IMR-90 (cell line): ENCODE results near the gene UBL7. TPM values are rescaled to one million over a fixed set of nuclear protein-coding genes. Genes with fewer than 3 reads are reported as not detected.
A peak's percentile ranks its signal among the peaks of the same experiment; 100 is the strongest.

ENCODE experiments used
- ATAC-seq: fragments of 200-7000 bp; cut with Tn5 transposase; 2 replicates; pipeline ENCODE4 v1.9.1; 2020; ENCODE audit warnings: low read depth, mild to moderate bottlenecking, moderate library complexity
- BruUV-seq: library from RNA; stranded (reverse); fragments of 400-500 nt; replicated peaks from 2 replicates; lab custom pipeline; 2021; lab: Mats Ljungman, UMichigan
- CTCF ChIA-PET: fragments of 300-600 bp; formaldehyde crosslinking; extraction: SDS; loops from one replicate; lab custom pipeline; 2021; ENCODE audit warnings: antibody characterized with exemption; lab: Yijun Ruan, JAX
- POLR2A ChIA-PET: fragments of 300-600 bp; sonication (Branson Sonifier 250); formaldehyde crosslinking; loops from one replicate; lab custom pipeline; 2022; ENCODE audit warnings: antibody characterized with exemption; ENCODE audit not compliant: unreplicated experiment; lab: Charles Lee
- DNase-seq: peaks from one replicate; pipeline ENCODE4 v3.0.0; 2013
- H2AFZ ChIP-seq: replicated peaks from 2 replicates; pipeline ENCODE3; 2013; ENCODE audit warnings: low read length, mild to moderate bottlenecking; ENCODE audit not compliant: poor library complexity
- H2AK5ac ChIP-seq: 2 replicates; pipeline ENCODE4 v1.6.1; 2013; ENCODE audit warnings: low read depth, low read length, inconsistent platforms
- H2AK9ac ChIP-seq: replicated peaks from 2 replicates; pipeline ENCODE3; 2013; ENCODE audit warnings: mild to moderate bottlenecking, low read depth, low read length, moderate library complexity; ENCODE audit not compliant: poor library complexity
- H2BK120ac ChIP-seq: 2 replicates; pipeline ENCODE4 v1.6.1; 2013; ENCODE audit warnings: low read depth, low read length, inconsistent platforms
- H2BK15ac ChIP-seq: 3 replicates; pipeline ENCODE4 v1.6.1; 2013; ENCODE audit warnings: low read depth, low read length, inconsistent platforms
- H2BK20ac ChIP-seq: 2 replicates; pipeline ENCODE4 v1.6.1; 2013; ENCODE audit warnings: low read depth, mild to moderate bottlenecking, inconsistent platforms, low read length, moderate library complexity
- H2BK5ac ChIP-seq: 2 replicates; pipeline ENCODE4 v1.6.1; 2013; ENCODE audit warnings: mild to moderate bottlenecking, low read depth, low read length, inconsistent platforms; ENCODE audit not compliant: poor library complexity, severe bottlenecking
- H3K14ac ChIP-seq: replicated peaks from 2 replicates; pipeline ENCODE4 v1.6.1; 2013; ENCODE audit warnings: low read depth, low read length, inconsistent platforms
- H3K18ac ChIP-seq: 2 replicates; pipeline ENCODE4 v1.6.1; 2013; ENCODE audit warnings: low read depth, low read length, control low read depth
- H3K23ac ChIP-seq: 2 replicates; pipeline ENCODE4 v1.6.1; 2013; ENCODE audit warnings: low read depth, low read length, inconsistent platforms
- H3K27ac ChIP-seq: 2 replicates; pipeline ENCODE4 v1.5.1; 2013; ENCODE audit warnings: mild to moderate bottlenecking, control low read depth, low read length; ENCODE audit not compliant: insufficient read depth
- H3K27me3 ChIP-seq: 2 replicates; pipeline ENCODE4 v1.6.1; 2013; ENCODE audit warnings: low read length; ENCODE audit not compliant: control insufficient read depth, insufficient read depth
- H3K36me3 ChIP-seq: 2 replicates; pipeline ENCODE4 v1.6.1; 2013; ENCODE audit warnings: low read length, mixed read lengths; ENCODE audit not compliant: control insufficient read depth, insufficient read depth
- H3K4ac ChIP-seq: 2 replicates; pipeline ENCODE4 v1.6.1; 2013; ENCODE audit warnings: low read depth, low read length, inconsistent platforms
- H3K4me1 ChIP-seq: 2 replicates; pipeline ENCODE4 v1.6.1; 2013; ENCODE audit warnings: low read length, mixed read lengths; ENCODE audit not compliant: control insufficient read depth, insufficient read depth
- H3K4me2 ChIP-seq: 2 replicates; pipeline ENCODE4 v1.6.1; 2013; ENCODE audit warnings: low read depth, mild to moderate bottlenecking, control low read depth, low read length, moderate library complexity
- H3K4me3 ChIP-seq: 2 replicates; pipeline ENCODE4 v1.5.1; 2013; ENCODE audit warnings: low read depth, mild to moderate bottlenecking, control low read depth, low read length, moderate library complexity; ENCODE audit not compliant: insufficient read depth
- H3K56ac ChIP-seq: 2 replicates; pipeline ENCODE4 v1.6.1; 2013; ENCODE audit warnings: low read length, inconsistent platforms; ENCODE audit not compliant: insufficient read depth; ENCODE audit errors: extremely low read depth
- H3K79me1 ChIP-seq, 2 experiments: 2 replicates each; pipeline ENCODE4 v1.6.1; 2013; ENCODE audit warnings: low read length in 2 of 2, inconsistent platforms in 1 of 2, low read depth in 1 of 2
- H3K9ac ChIP-seq: 2 replicates; pipeline ENCODE4 v1.6.1; 2013; ENCODE audit warnings: low read depth, low read length, control low read depth
- H3K9me1 ChIP-seq: 2 replicates; pipeline ENCODE4 v1.6.1; 2013; ENCODE audit warnings: low read length, inconsistent platforms; ENCODE audit not compliant: insufficient read depth
- H3K9me3 ChIP-seq: 2 replicates; pipeline ENCODE4 v1.6.1; 2013; ENCODE audit warnings: low read length; ENCODE audit not compliant: control insufficient read depth, insufficient read depth
- H4K20me1 ChIP-seq: 2 replicates; pipeline ENCODE4 v1.6.1; 2013; ENCODE audit warnings: low read length, inconsistent platforms; ENCODE audit not compliant: insufficient read depth
- H4K5ac ChIP-seq: 2 replicates; pipeline ENCODE4 v1.6.1; 2013; ENCODE audit warnings: mild to moderate bottlenecking, low read depth, low read length, control low read depth
- H4K8ac ChIP-seq, 2 experiments: 2 replicates each; pipeline ENCODE4 v1.6.1; 2013; ENCODE audit warnings: low read depth in 2 of 2, low read length in 2 of 2, control low read depth in 1 of 2, inconsistent platforms in 1 of 2
- H4K91ac ChIP-seq: 2 replicates; pipeline ENCODE4 v1.6.1; 2013; ENCODE audit warnings: low read depth, low read length, inconsistent platforms; ENCODE audit not compliant: insufficient read depth
- BHLHE40 ChIP-seq: fragments of 150-350 bp; IDR thresholded peaks from 2 replicates; pipeline ENCODE4 v1.6.1; 2016; ENCODE audit warnings: mild to moderate bottlenecking, low read depth, low read length
- CEBPB ChIP-seq: IDR thresholded peaks from 2 replicates; pipeline ENCODE4 v1.6.1; 2012; ENCODE audit warnings: low read depth, low read length, improper control_type of control experiment
- CHD1 ChIP-seq: IDR thresholded peaks from 2 replicates; pipeline ENCODE4 v1.6.1; 2012; ENCODE audit warnings: low read depth, low read length, improper control_type of control experiment
- CTCF ChIP-seq: conservative IDR thresholded peaks from 2 replicates; pipeline ENCODE4 v1.5.1; 2012; ENCODE audit warnings: mild to moderate bottlenecking, low read depth, low read length, improper control_type of control experiment
- ELK1 ChIP-seq: fragments of 150-350 bp; IDR thresholded peaks from 2 replicates; pipeline ENCODE4 v1.6.1; 2016; ENCODE audit warnings: low read depth, mild to moderate bottlenecking, low read length, moderate library complexity, borderline replicate concordance
- FOS ChIP-seq: fragments of 150-350 bp; IDR thresholded peaks from 2 replicates; pipeline ENCODE4 v1.6.1; 2016; ENCODE audit warnings: low read depth, low read length
- MAFK ChIP-seq: IDR thresholded peaks from 2 replicates; pipeline ENCODE4 v1.6.1; 2012; ENCODE audit warnings: low read depth, low read length, improper control_type of control experiment
- MAZ ChIP-seq: IDR thresholded peaks from 2 replicates; pipeline ENCODE4 v1.6.1; 2012; ENCODE audit warnings: low read depth, mild to moderate bottlenecking, low read length, improper control_type of control experiment, moderate library complexity, borderline replicate concordance
- MXI1 ChIP-seq: IDR thresholded peaks from 2 replicates; pipeline ENCODE4 v1.6.1; 2012; ENCODE audit warnings: low read depth, mild to moderate bottlenecking, low read length, moderate library complexity, borderline replicate concordance
- NFE2L2 ChIP-seq: fragments of 150-350 bp; IDR thresholded peaks from 2 replicates; pipeline ENCODE4 v1.6.1; 2016; ENCODE audit warnings: low read depth, mild to moderate bottlenecking, low read length
- POLR2A ChIP-seq: IDR thresholded peaks from 2 replicates; pipeline ENCODE4 v1.6.1; 2012; ENCODE audit warnings: mild to moderate bottlenecking, low read depth, low read length
- RAD21 ChIP-seq: IDR thresholded peaks from 2 replicates; pipeline ENCODE4 v1.6.1; 2012; ENCODE audit warnings: low read length, improper control_type of control experiment
- RCOR1 ChIP-seq: IDR thresholded peaks from 2 replicates; pipeline ENCODE4 v1.6.1; 2012; ENCODE audit warnings: mild to moderate bottlenecking, low read length, improper control_type of control experiment; ENCODE audit not compliant: insufficient replicate concordance
- RFX5 ChIP-seq: IDR thresholded peaks from 2 replicates; pipeline ENCODE4 v1.8.0; 2012; ENCODE audit warnings: low read depth, mild to moderate bottlenecking, low read length, moderate library complexity
- SMC3 ChIP-seq: fragments of 150-350 bp; IDR thresholded peaks from 2 replicates; pipeline ENCODE4 v1.6.1; 2016; ENCODE audit warnings: low read depth, mild to moderate bottlenecking, antibody characterized with exemption, low read length, moderate library complexity
- USF2 ChIP-seq: fragments of 150-350 bp; IDR thresholded peaks from 2 replicates; pipeline ENCODE4 v1.6.1; 2017; ENCODE audit warnings: mild to moderate bottlenecking, antibody characterized with exemption, low read length, low read depth
- WGBS, 2 experiments: methylation state at CpG; one replicate each; pipeline versions ENCODE4 v1.1.5 to v1.1.7; 2013; ENCODE audit warnings: missing lambda C conversion rate in 2 of 2; ENCODE audit not compliant: insufficient read length in 1 of 2; ENCODE audit errors: extremely low coverage in 2 of 2; 5-methylcytosine and 5-hydroxymethylcytosine counted together
- dilution Hi-C: fragments of 300-500 bp; cut with HindIII; formaldehyde crosslinking; loops from one replicate; pipeline ENCODE4 v1.14.3; 2018; ENCODE audit warnings: low sequenced_read_pairs; ENCODE audit not compliant: unreplicated experiment
- in situ Hi-C: fragments of 300-500 bp; cut with MboI; formaldehyde crosslinking; loops from 3 replicates; pipeline ENCODE4 v1.14.3; 2019; ENCODE audit warnings: low sequenced_read_pairs, inconsistent platforms, mixed read lengths
- intact Hi-C: fragments of 100-400 bp; cut with micrococcal nuclease; formaldehyde crosslinking; loops from 2 replicates; pipeline ENCODE4 v1.10.0; 2022
- polyA plus RNA-seq, 3 experiments: library from polyadenylated mRNA; depleted of rRNA; stranded (reverse); fragments of >200 nt; gene quantifications; 2 replicates each; pipeline ENCODE4 v1.2.3, GENCODE V29; 2012; ENCODE audit warnings: low replicate concordance in 1 of 3
- total RNA-seq: library from RNA; depleted of rRNA; stranded (reverse); fragments of >200 nt; gene quantifications from 2 replicates; pipeline ENCODE4 v1.2.3, GENCODE V29; 2012

The UBL7 gene
- total and polyA plus RNA-seq, 2 of the 4 experiments (the other 2 are of a cell fraction): 68.1 to 78.4 TPM

GRCh38 chr15:74410502-74410901 lies 50.5 kb downstream of the UBL7 start:
- Histone ChIP-seq H3K27me3 (no peaks in the 10 kb centered on the region), H3K9me3 (no peaks in the 10 kb centered on the region), H4K91ac (no peak overlapping the region), H3K4ac (no peak overlapping the region), H3K36me3 (peaks cover 7% of the 10 kb centered on the region), H3K4me3 (no peak overlapping the region), H3K23ac (no peak overlapping the region), H3K14ac (no peak overlapping the region), H2AK5ac (no peak overlapping the region), H3K79me1 (peaks cover 5 to 42% of the 10 kb centered on the region in 2 experiments; a peak in 3 of 4 replicates), H3K9ac (no peak overlapping the region), H2AK9ac (peak overlapping the region; percentile 44), H2AFZ (no peak overlapping the region), H3K56ac (no peak overlapping the region), H4K5ac (no peak overlapping the region), H2BK120ac (no peak overlapping the region), H3K27ac (no peak overlapping the region), H3K4me2 (no peak overlapping the region), H4K8ac (no peak overlapping the region), H3K9me1 (peaks cover 31% of the 10 kb centered on the region), H3K18ac (no peak overlapping the region), H3K4me1 (peaks cover 17% of the 10 kb centered on the region), H2BK15ac (no peak overlapping the region), H4K20me1 (no peaks in the 10 kb centered on the region), H2BK20ac (no peak overlapping the region), H2BK5ac (no peak overlapping the region)
- WGBS, 2 experiments: 97% methylated on average over 15 of the region's 18 CpGs; no CpG with 5 or more reads in 1 of the 2 experiments
- DNase-seq (no peak), ATAC-seq (no peak)
- intact Hi-C loops: no loop called here
- ChIA-PET POLR2A (no interaction called here), CTCF (no interaction called here)
- TF ChIP-seq MXI1 (no peak), SMC3 (no peak), RFX5 (no peak), MAZ (no peak), ELK1 (no peak), USF2 (no peak), MAFK (no peak), RAD21 (no peak), BHLHE40 (no peak), POLR2A (no peak), RCOR1 (no peak), FOS (no peak), CHD1 (no peak), NFE2L2 (no peak), CEBPB (no peak), CTCF (no peak)
- BruUV-seq: no TSS peak
- in situ Hi-C loops: no loop called here
- dilution Hi-C loops: no loop called here
